WI38 (cell line): Measurements from ENCODE around the gene CC2D2B.
"Not testable (repeated sequence)": the region's sequence is repeated elsewhere in the genome, so short reads cannot be mapped to it uniquely, and the experiment has no call there.

Experiments
- H3K4me3 ChIP-seq: 2 replicates; pipeline ENCODE4 v1.5.1; 2011; ENCODE audit warnings: low read depth, mild to moderate bottlenecking, control low read depth, low read length
- TF ChIP-seq, protein P1 (sequence below): IDR thresholded peaks from 2 replicates; pipeline ENCODE4 v1.5.1; 2012; ENCODE audit warnings: low read depth, mild to moderate bottlenecking, control low read depth, low read length

CC2D2B gene

DNA sequence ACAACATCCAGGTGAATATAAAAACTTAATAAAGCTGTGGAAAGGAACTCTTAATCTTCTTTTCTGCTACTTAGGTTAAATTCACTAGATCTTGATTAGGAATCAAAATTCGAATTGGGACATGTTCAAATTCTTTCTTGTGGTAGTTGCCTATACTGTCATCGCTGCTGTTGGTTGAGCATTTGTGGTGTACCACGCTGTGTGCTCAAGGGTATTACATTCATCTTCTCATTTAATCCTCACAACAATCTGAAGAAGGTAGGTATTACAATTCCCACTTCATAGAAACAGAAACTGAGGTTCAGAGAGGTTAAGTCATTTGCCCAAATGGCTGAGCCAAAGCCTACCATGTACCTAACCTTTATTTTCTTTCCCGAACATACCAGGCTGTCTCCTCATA is 39.9 kb upstream of the CC2D2B start:
- H3K4me3 ChIP-seq: no peak overlapping the region
- TF ChIP-seq, protein P1, sequence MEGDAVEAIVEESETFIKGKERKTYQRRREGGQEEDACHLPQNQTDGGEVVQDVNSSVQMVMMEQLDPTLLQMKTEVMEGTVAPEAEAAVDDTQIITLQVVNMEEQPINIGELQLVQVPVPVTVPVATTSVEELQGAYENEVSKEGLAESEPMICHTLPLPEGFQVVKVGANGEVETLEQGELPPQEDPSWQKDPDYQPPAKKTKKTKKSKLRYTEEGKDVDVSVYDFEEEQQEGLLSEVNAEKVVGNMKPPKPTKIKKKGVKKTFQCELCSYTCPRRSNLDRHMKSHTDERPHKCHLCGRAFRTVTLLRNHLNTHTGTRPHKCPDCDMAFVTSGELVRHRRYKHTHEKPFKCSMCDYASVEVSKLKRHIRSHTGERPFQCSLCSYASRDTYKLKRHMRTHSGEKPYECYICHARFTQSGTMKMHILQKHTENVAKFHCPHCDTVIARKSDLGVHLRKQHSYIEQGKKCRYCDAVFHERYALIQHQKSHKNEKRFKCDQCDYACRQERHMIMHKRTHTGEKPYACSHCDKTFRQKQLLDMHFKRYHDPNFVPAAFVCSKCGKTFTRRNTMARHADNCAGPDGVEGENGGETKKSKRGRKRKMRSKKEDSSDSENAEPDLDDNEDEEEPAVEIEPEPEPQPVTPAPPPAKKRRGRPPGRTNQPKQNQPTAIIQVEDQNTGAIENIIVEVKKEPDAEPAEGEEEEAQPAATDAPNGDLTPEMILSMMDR: no peak

GRCh38 chr10:95872158-95872711 is 35.5 kb upstream of the CC2D2B start:
- H3K4me3 ChIP-seq: no peak overlapping the region
- TF ChIP-seq, protein P1: no peak

GRCh38 chr10:95873139-95873538 is 34.6 kb upstream of the CC2D2B start:
- TF ChIP-seq, protein P1: no peak
- no peak overlapping the region for H3K4me3 ChIP-seq

DNA sequence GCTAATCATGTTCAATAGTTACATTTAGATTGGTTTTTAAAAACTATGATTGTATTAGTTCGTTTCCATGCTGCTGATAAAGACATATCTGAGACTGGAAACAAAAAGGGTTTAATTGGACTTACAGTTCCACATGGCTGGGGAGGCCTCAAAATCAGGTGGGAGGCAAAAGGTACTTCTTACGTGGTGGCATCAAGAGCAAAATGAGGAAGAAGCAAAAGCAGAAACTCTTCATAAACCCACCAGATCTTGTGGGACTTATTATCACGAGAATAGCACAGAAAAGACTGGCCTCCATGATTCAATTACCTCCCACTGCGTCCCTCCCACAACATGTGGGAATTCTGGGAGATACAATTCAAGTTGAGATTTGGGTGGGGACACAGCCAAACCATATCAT is 34.1 kb upstream of the CC2D2B start:
- H3K4me3 ChIP-seq: no peak overlapping the region
- TF ChIP-seq, protein P1: no peak

DNA sequence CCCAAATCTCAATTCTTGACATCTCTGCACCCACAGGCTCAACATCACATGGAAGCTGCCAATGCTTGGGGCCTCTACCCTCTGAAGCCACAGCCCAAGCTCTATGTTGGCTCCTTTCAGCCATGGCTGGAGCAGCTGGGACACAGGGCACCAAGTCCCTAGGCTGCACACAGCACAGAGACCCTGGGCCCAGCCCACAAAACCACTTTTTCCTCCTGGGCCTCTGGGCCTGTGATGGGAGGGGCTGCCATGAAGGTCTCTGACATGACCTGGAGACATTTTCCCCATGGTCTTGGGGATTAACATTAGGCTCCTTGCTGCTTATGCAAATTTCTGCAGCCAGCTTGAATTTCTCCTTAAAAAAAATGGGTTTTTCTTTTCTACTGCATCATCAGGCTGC is 33.0 kb upstream of the CC2D2B start:
- H3K4me3 ChIP-seq: not testable (repeated sequence)

- TF ChIP-seq, protein P1: no peak
- H3K4me3 ChIP-seq: no peak overlapping the region
These were observed 31.0 kb upstream of the CC2D2B start for GRCh38 chr10:95876756-95877155.

DNA sequence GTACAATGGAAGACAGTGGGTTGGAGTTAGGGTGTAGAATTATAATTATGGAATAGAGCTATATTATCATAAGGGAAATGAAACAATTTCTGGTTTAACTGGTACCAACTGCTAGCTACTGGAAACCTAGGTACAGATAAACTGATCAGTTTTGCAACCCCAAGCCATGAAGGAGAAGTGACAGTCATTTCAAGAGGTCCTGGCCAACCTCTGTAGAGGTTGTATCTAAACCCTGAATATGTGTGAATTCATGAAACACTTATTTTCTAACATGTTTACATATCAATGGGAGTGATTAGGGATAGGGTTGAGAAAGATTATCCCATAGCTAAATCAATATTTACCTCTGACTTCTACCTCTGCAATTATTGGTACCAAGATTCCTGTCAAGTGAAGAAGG is 29.9 kb upstream of the CC2D2B start:
- TF ChIP-seq, protein P1: no peak
- no peak overlapping the region for H3K4me3 ChIP-seq

DNA sequence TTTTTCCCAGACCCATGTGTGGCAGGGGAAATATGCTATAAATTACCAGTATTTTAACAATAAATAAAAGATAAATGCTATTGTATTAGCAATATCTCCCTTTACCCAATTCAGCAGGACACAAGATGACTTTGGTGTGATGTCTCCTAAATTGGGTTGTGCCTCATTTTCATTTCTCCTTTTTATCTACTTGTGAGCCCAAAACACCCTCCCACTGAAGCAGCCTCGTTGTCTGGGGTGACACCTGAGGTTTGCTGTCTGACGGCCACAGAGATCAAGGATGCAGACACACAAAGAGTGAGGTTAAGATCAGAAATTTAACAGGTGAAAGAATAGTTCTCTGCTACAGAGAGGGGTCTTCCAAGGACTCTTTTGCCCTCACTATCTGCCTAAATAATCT is 27.1 kb upstream of the CC2D2B start:
- H3K4me3 ChIP-seq: no peak overlapping the region
- TF ChIP-seq, protein P1: no peak
